Neuron (in vitro differentiated cells): ENCODE measurements around the gene IZUMO2.

Experiments
- H2AFZ ChIP-seq: one replicate; pipeline ENCODE4 v1.6.1; 2013; ENCODE audit warnings: low read depth, mild to moderate bottlenecking, inconsistent platforms, low read length, moderate library complexity
- H3K27me3 ChIP-seq: one replicate; pipeline ENCODE4 v1.6.1; 2013; ENCODE audit warnings: low read length; ENCODE audit not compliant: insufficient read depth
- H3K36me3 ChIP-seq: one replicate; pipeline ENCODE4 v1.6.1; 2013; ENCODE audit warnings: low read length; ENCODE audit not compliant: insufficient read depth
- H3K4me1 ChIP-seq: one replicate; pipeline ENCODE4 v1.6.1; 2013; ENCODE audit warnings: low read length; ENCODE audit not compliant: insufficient read depth
- H3K4me3 ChIP-seq: 2 replicates; pipeline ENCODE4 v1.5.1; 2013; ENCODE audit warnings: mild to moderate bottlenecking, low read length, moderate library complexity
- H3K9me3 ChIP-seq: one replicate; pipeline ENCODE4 v1.6.1; 2013; ENCODE audit warnings: low read length

The IZUMO2 gene

GRCh38 chr19:50197348-50197747 is 34.3 kb upstream of the IZUMO2 start:
- Histone ChIP-seq H3K36me3 (no peaks in the 10 kb centered on the region), H3K27me3 (no peaks in the 10 kb centered on the region), H2AFZ (no peak overlapping the region), H3K4me1 (no peaks in the 10 kb centered on the region), H3K9me3 (no peaks in the 10 kb centered on the region), H3K4me3 (no peak overlapping the region)

DNA sequence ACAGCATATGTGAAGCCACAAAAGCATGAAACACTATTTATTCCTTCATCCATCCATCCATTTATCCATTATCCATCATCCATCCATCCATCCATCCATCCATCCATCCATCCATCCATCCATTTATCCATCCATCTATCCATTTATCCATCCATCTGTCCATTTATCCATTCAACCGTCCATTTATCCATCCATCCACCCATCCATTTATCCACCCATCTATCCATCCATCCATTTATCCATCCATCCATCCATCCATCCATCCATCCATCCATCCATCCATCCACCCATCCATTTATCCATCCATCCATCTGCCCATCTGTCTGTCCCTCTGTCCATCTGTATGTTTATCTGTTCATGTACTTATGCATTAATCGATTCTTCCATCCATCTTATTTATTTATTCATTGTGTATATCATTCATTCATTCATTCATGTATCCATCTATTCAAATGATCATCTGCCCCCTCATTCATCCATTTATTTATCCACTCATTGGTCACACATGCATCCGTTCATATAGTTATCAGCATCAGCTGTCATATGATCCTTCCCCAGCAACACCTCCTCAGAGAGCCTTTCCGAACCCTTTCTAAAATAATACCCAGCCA is 33.3 kb upstream of the IZUMO2 start:
- H3K36me3 ChIP-seq: no peaks in the 10 kb centered on the region
- no peaks in the 10 kb centered on the region for H3K9me3 ChIP-seq
- no peak overlapping the region for H2AFZ ChIP-seq
- no peaks in the 10 kb centered on the region for H3K4me1 ChIP-seq
- no peak overlapping the region for H3K4me3 ChIP-seq
- no peaks in the 10 kb centered on the region for H3K27me3 ChIP-seq

DNA sequence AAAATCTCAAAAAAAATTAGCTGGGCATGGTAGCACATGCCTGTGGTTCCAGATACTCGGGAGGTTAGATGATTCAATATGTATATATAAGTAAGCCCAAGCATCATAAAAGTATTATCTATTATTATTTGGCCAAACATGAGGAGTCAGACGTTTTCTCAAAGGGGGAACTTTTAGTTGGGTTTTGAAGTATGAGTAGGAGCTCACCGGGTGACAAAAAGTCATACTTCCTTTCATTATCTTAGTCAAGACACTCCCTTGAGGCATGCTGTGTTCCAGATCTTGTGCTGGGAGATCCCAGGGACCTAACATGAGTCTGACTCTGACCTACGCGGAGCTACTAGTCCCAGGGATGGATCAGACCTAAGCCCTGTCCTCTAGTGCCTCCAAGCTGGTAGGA is 32.1 kb upstream of the IZUMO2 start:
- Histone ChIP-seq H3K4me1 (no peaks in the 10 kb centered on the region), H2AFZ (no peak overlapping the region), H3K27me3 (no peaks in the 10 kb centered on the region), H3K9me3 (no peaks in the 10 kb centered on the region), H3K4me3 (no peak overlapping the region), H3K36me3 (no peaks in the 10 kb centered on the region)

DNA sequence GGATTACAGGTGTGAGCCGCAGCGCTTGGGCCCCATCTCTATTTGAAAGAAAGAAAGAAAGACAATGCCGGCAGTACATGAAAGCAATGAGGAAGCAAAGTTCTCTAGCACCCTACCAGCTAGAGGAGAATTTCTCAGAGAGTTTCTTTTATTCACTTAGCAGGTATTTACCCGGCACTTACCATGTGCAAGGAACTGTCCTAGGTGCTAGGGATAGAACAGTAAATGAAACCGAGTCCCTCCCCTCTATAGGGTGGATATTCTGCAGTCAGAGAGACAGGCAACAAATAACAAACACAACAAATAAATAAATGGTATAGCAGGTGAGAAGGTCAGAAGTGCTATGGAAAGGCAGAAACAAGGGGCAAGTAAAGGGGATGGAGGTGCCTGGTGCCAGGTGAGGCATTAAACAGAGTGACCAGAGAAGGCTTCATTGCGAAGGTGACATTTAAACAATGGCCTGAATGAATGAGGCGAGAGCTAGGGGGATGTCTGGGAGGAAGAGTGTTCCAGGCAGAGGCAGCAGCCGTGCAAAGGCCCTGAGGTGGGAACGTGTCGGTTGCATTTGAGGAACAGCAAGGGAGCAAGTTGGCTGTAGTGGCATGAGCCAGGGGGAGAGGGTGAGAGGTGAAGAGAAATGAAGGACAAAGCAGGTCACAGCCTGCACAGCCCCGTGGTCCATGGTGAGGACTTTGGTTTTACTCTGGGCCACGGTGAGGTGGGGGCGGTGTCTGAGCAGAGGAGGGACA is 29.6 kb upstream of the IZUMO2 start:
- no peaks in the 10 kb centered on the region for H3K27me3 ChIP-seq
- no peaks in the 10 kb centered on the region for H3K4me1 ChIP-seq
- no peak overlapping the region for H2AFZ ChIP-seq
- H3K36me3 ChIP-seq: no peaks in the 10 kb centered on the region
- no peak overlapping the region for H3K4me3 ChIP-seq
- no peaks in the 10 kb centered on the region for H3K9me3 ChIP-seq

- Histone ChIP-seq H2AFZ (no peak overlapping the region), H3K27me3 (no peaks in the 10 kb centered on the region), H3K4me1 (no peaks in the 10 kb centered on the region), H3K9me3 (no peaks in the 10 kb centered on the region), H3K4me3 (no peak overlapping the region), H3K36me3 (no peaks in the 10 kb centered on the region)
These were observed 28.1 kb upstream of the IZUMO2 start for GRCh38 chr19:50191216-50191615.

DNA sequence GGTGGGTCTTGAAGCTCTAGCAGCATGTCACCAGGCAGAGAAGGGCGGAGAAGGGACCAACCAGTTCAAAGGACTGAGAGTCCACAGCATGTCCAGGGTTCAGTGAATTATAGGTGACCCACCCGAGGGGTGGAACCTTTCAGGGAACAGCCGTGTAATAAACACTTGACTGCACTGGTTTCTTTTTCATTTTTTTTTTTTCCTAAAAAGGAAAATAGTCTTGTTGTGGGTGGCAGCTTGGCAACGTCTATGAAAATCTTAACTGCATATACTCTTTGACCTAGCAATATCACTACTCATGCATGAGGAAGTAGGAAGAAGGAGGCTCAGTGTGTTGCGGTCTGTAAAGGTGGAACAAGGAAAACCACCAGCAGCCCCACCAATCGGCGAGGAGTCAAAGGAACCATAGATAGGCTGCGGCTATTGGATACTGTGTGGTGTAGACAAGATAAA is 27.4 kb upstream of the IZUMO2 start:
- Histone ChIP-seq H3K4me1 (no peaks in the 10 kb centered on the region), H3K4me3 (no peak overlapping the region), H3K27me3 (no peaks in the 10 kb centered on the region), H2AFZ (no peak overlapping the region), H3K9me3 (no peaks in the 10 kb centered on the region), H3K36me3 (no peaks in the 10 kb centered on the region)

DNA sequence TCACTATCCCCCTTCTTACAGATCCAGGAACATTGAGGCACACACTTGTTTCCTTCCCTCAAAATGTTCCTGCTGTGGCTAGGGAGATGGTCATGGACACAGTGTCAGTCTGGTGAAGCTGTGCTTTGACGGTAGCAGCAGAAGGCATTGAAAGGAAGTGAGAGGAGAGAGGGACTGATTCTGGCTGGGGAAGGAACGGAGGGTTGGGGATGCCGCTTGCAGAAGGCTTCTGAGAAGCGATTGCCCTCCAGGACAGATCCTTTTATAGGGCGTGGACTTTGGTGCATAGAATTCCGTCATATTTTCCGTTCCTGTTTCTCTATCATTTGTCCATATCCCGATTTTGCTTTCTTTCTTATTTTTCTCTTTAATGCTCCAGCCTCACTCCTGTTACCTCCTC is 26.2 kb upstream of the IZUMO2 start:
- Histone ChIP-seq H3K36me3 (no peaks in the 10 kb centered on the region), H3K9me3 (no peaks in the 10 kb centered on the region), H3K4me3 (no peak overlapping the region), H2AFZ (no peak overlapping the region), H3K27me3 (no peaks in the 10 kb centered on the region), H3K4me1 (no peaks in the 10 kb centered on the region)

GRCh38 chr19:50187937-50188336 is 24.9 kb upstream of the IZUMO2 start:
- Histone ChIP-seq H3K4me3 (no peak overlapping the region), H3K4me1 (no peaks in the 10 kb centered on the region), H3K9me3 (no peaks in the 10 kb centered on the region), H2AFZ (no peak overlapping the region), H3K27me3 (no peaks in the 10 kb centered on the region), H3K36me3 (no peaks in the 10 kb centered on the region)

- no peaks in the 10 kb centered on the region for H3K27me3 ChIP-seq
- no peak overlapping the region for H3K4me3 ChIP-seq
- H3K9me3 ChIP-seq: no peaks in the 10 kb centered on the region
- H3K4me1 ChIP-seq: no peaks in the 10 kb centered on the region
- no peaks in the 10 kb centered on the region for H3K36me3 ChIP-seq
- H2AFZ ChIP-seq: no peak overlapping the region
These were observed 21.1 kb upstream of the IZUMO2 start for GRCh38 chr19:50184196-50184595.

DNA sequence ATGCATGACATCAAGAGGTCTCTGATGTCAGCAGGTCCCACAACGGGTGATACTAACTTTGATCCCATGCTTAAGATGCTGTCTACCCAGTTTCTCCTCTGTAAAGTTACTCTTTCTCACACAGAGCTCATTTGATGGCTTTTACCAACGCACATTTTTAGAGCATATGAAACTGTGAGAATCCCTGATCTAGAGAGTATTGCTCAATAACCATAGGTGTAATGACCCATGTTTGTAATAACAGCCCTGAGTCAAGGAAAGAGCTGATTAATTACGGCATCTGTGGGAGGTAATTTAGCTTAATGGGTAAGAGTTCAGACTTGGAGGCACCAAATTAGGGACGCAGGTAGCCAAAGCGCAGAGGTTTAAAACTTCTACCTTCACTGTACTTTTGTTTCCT is 18.0 kb upstream of the IZUMO2 start:
- Histone ChIP-seq H3K9me3 (no peaks in the 10 kb centered on the region), H3K4me1 (no peaks in the 10 kb centered on the region), H3K36me3 (no peaks in the 10 kb centered on the region), H3K4me3 (no peak overlapping the region), H3K27me3 (no peaks in the 10 kb centered on the region), H2AFZ (no peak overlapping the region)

DNA sequence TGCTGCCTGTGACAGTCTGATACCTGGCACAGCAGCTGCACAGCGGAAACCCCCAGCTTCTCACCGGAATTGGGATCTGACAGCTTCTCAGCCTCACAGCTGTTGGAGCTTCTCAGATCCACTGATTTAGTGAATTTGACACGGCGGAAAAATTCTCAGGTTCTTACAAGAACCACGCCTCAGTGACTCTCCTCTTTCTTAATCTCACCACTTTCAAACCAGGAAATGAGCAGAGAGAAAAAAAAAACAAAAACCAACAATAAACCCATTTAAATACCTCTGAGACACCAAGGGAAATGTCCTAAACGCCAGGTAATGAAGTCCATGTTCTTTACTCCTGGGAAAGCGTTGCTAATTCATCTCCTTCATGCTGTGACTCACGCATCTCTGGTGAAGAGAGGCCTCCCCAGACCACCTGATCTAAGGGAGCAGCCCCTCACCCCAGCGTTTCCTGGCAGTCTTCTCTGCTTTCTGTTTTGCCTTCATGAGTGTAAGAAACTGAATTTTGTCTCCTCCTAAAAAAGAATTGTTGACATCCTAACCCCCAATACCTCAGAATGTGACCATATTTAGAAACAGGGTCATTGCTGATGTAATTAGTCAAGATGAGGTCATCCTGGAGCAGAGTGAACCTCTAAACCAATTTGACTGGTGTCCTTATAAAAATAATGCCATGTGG is 15.9 kb upstream of the IZUMO2 start:
- Histone ChIP-seq H3K9me3 (no peaks in the 10 kb centered on the region), H3K4me3 (no peak overlapping the region), H2AFZ (no peak overlapping the region), H3K36me3 (no peaks in the 10 kb centered on the region), H3K27me3 (no peaks in the 10 kb centered on the region), H3K4me1 (no peaks in the 10 kb centered on the region)

DNA sequence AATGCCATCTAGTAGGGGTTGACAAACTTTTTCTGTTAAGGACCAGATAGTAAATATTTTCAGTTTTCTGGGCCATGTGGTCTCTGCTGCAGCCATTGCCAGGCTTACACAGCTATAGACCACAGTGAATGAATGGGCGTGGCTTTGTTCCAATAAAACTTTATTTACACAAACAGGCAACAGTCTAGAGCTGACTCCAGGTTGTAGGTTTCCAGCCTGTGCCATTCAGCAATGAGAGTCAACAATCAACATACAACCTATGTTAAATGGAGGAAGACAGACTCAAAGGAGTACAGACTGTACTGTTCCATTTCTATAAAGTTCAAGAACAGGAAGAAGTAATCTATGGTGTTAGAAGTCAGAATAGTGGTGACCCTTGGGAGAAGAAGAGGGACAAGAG is 15.2 kb upstream of the IZUMO2 start:
- Histone ChIP-seq H2AFZ (no peak overlapping the region), H3K36me3 (no peaks in the 10 kb centered on the region), H3K9me3 (no peaks in the 10 kb centered on the region), H3K4me3 (no peak overlapping the region), H3K27me3 (no peaks in the 10 kb centered on the region), H3K4me1 (no peaks in the 10 kb centered on the region)

GRCh38 chr19:50176775-50177174 is 13.7 kb upstream of the IZUMO2 start:
- no peaks in the 10 kb centered on the region for H3K27me3 ChIP-seq
- H3K9me3 ChIP-seq: no peaks in the 10 kb centered on the region
- H3K4me1 ChIP-seq: no peaks in the 10 kb centered on the region
- no peak overlapping the region for H3K4me3 ChIP-seq
- H3K36me3 ChIP-seq: no peaks in the 10 kb centered on the region
- no peak overlapping the region for H2AFZ ChIP-seq
